Stimulated activated CD8-positive, alpha-beta memory T cell treated with anti-CD3 and anti-CD28 coated beads, Interleukin-12 subunit alpha, Interleukin-12 subunit beta, amount 100 ng/mL, for 4 hours (primary cell): Measurements from ENCODE around the gene WWC1.

ENCODE experiments used
- DNase-seq: peaks from one replicate; pipeline ENCODE4 v3.0.0-alpha.2; 2020; ENCODE audit warnings: low read depth

WWC1 gene

DNA sequence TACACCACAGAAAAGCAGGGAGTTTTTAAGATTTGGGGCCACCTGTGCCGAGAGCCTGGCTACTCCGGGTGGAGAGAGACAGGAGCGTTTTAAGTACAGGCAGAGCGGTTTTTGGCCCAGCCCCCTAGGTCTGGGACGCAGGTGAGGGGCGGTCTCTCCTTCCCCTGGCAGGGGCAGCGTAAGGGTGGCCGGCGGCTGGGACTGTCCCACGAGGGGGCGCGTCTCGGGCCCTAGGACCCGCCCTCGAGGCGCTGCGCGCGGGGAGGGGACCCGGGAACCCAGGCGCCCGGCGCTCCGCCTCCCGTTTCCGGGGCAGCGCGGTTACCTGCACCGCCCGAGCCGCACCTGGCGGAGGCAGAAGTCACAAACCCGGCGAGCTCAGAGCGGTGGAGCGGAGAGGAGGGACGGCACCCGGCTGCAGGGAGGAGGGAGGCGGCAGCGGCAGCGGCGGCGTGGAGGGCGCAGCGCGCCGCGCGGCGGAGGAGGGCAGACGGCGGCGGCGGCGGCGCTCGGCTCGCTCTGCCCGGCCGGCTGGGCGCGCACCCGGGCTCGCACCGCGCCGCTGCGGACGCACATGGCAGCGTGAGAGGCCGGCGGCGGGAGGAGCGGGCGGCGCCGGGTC lies at the start of gene WWC1:
WWC1 (plus strand) TSS at position 304 of the 622 bp plus-strand sequence. CDS start 508 bp downstream, outside the sequence.
- DNase-seq: peak; percentile 19

DNA sequence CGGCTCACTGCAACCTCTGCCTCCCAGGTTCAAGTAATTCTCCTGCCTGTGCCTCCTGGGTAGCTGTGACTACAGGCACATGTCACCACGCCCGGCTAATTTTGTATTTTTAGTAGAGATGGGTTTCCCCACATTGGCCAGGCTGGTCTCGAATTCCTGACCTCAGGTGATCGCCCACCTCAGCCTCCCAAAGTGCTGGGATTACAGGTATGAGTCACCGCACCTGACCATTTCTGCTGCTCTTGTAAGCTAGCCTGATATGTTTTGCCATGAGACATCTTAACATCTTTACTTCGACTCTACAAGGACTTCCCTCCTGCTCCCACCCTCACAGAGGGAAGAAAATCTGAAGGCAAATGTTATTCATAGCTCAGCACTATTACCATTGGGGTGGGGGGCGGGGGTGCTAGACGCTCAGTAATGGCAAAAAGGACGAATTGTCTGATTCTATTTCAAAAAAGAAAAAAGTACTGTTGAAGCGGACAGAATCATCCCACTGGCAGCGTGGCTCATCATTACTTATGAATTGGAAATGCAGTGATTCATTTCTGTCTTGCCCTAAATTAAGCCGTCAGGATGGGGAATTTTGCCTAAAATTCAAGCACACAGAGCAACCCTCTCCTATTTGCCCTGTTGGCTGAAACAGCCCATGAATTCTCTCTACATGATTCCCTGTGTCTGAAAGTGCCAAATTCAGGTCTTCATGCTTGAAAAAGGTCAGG lies 46.4 kb upstream of the WWC1 start:
- no peak for DNase-seq

DNA sequence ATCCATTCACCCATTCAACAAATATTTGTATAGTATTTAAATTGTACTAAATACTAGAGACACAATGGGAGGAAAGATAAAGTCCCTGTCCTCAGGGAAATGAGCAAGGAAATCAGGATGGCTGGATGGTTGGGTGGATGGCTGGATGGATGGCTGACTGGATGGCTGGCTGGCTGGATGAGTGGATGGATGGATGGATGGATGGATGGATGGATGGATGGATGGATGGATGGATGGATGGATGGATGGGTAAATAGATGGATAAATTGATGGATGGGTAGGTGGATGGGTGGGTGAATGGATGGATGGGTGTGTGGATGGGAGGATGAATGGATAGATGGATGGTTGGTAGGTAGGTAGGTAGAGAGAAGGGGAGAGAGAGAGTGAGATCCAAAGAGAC lies 41.5 kb upstream of the WWC1 start:
- no peak for DNase-seq

DNA sequence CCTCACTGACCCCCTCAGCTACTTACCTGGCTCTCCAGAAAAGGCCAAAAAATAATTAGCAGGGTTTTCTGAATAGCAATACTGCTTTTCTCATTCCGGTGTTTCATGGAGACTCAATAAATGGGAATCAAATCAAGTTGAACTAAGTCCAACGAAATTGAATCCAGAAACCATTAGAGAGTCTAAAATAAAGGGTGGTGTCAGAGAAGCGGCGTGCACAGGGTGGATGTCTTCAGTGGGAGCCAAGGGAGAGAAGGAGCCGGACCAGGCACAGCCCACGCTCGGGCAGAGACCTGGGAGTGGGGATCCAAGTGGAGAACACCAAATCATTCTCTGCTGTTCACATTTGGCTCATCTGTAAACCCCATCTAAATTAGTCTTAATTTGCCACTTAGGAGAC lies 40.2 kb upstream of the WWC1 start:
- no peak for DNase-seq

DNA sequence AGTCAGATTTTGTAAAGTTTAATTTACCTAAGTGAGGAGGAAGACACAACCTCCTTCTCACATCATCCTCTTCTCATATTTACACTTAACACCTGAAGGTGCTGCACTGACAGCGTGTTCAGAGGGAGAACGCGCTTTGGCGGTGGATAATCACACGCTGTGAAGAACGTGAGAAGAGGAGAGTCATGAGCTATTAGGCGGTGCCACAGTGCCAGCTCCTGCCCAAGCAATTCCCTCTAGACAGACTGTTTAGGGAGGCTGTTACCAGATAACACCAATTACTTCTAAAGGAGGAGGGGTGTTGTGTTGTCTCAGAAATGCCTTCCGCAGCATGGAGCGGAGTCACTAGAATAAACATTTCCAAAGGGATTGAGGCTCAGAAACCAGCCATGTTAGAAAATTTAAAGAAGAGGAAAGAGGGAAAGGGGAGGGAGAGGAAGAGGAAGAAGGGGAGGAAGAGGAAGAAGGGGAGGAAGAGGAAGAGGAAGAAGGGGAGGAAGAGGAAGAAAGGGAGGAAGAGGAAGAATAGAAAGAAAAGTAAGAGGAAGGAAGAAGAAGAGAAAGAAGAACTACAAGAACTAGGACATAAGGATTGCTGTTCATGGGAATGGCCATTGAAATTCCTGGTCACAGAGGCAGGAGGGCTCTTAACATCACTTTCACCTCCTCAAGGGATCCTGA lies 37.3 kb upstream of the WWC1 start:
- DNase-seq: no peak

DNA sequence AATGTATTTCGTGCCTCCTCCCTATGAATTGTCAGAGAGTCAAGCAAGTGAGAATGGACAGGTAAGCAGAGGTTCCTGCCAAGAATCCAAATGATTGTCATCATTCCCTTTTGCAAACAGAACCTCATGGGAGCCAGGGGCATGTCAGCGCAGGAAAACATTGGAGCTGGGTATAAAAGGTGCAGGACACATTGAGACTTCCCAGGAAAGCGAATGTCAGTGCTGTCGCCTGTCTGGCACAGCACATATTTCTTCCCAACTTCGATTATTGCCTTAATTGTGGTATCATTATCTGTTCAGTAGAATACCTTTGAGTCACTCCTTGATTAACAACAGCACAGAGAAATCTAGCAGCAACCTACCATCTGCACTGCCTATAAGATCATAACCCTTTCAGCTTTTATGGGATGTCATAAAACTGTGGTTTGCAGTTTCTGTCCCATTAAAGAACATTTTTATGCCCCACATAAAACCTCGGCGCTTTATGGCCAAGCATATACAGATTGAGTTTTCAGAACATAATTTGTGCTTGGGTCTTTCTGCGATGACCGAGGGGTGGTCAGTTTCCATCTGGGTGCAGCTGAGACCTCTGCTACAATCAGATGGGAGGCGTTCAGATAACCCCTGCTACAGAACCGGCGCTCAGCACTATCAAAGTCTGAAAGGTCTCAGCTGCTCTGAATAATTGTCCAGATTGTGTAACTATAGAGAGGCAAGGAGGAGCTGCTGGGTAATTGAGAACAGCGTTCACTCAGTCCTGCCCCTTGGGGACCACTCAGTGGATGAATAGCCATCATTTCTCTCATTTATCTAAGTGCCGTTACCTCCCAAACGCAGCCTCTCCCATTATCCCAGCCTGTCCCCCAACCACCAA lies 30.9 kb upstream of the WWC1 start:
- no peak for DNase-seq

DNA sequence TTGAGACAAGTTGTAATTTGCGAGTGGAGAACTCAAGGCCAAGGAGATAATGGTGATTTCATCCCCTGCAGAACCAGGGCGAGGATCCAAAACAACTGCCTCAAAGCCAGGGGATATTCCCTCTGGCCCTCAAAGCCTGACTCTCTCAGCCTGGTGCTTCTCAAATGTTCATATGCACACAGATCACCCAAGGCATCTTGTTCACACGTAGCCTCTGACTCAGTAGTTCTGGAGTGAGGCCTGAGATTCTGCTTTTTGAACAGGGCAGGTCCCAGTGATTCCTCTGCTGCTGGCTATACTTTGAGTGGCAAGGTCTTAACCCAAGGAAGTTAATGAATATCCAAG lies 30.2 kb upstream of the WWC1 start:
- no peak for DNase-seq

DNA sequence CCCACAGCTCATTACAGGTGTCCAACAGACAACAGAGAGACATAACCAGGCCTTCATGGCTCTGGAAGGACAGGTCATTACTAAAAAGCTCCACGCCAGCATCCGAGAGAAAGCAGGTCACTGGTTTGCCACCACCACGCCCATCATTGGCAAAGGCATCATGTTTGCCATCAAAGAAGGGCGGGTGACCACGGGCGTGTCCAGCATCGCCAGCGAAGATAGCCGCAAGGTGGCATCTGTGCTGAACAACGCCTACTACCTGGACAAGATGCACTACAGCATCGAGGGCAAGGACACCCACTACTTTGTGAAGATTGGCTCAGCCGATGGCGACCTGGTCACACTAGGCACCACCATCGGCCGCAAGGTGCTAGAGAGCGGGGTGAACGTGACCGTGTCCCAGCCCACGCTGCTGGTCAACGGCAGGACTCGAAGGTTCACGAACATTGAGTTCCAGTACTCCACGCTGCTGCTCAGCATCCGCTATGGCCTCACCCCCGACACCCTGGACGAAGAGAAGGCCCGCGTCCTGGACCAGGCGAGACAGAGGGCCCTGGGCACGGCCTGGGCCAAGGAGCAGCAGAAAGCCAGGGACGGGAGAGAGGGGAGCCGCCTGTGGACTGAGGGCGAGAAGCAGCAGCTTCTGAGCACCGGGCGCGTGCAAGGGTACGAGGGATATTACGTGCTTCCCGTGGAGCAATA lies 29.3 kb upstream of the WWC1 start:
- DNase-seq: no peak

DNA sequence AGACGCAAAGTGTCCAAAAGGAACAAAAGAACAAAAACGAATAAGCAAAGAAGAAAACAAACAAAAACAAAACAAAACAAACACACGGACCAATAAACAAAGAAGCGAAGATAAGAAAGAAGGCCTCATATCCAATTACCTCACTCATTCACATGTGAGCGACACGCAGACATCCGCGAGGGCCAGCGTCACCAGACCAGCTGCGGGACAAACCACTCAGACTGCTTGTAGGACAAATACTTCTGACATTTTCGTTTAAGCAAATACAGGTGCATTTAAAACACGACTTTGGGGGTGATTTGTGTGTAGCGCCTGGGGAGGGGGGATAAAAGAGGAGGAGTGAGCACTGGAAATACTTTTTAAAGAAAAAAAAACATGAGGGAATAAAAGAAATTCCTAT lies 28.3 kb upstream of the WWC1 start:
- DNase-seq: no peak

DNA sequence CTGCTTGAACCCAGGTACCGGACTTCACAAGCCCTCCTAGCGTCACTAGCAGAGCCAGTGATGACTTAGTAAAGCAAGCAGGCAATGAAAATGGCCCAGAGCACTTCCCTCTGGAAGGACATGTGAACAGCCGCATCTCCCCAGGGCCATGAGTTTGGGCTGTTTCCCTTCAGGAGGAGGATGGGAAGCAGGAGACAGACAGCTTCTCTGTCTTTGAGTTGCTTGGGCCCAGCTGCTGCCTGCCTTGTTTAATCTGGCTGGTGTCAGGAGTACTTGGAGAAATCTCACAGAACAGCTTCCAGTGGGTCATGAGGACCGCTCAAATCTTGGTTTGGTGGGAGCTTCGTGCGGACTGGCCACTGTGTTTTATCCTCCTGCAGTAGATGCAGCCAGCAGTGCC lies 25.4 kb upstream of the WWC1 start:
- DNase-seq: no peak

DNA sequence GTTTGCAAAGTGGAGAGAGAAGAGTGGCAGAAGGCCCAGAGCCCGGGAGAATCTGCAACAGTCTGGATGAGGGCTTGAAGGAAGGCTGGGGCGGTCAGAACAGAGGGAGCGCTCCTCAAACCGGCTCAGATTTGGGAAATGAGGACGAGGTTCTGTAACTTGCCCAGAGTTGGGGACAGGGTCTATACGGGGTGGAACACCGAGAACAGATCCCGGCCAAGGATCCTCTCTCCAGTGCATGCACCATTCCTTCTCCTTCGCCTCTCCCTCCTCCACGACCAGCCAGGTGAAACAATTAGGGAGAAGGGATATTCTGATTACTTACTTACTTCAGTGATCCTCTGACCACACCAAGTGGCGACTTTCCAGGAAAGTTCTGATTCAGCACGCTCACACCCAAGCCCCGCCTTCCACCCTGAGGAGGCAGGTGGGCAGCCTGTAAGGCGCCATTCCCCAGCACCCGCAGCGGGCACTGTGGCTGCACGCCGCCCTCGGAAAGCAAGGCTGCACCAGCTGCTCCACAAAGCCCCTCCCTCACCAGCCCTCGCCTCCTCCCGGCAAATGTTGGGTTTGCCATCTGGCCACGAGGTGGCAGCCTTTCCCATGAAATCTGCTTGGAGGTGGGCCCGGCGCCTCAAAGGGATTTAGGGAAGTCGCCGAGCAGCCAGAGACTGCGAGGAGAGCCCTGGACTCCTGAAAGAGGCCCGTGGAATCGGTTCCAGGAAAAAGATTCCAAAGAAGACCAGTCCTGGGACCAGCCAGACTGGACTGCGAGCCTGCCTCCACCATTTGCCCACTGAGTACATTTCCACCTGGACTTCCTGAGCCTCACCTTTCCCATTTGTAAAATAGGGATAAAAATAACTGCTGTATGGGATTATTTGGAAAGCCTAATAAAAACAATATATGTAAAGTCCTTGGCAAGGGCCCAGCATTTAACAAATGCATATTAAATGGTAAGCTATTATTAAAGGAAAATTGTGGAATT lies 22.2 kb upstream of the WWC1 start:
- DNase-seq: peak; percentile 39

DNA sequence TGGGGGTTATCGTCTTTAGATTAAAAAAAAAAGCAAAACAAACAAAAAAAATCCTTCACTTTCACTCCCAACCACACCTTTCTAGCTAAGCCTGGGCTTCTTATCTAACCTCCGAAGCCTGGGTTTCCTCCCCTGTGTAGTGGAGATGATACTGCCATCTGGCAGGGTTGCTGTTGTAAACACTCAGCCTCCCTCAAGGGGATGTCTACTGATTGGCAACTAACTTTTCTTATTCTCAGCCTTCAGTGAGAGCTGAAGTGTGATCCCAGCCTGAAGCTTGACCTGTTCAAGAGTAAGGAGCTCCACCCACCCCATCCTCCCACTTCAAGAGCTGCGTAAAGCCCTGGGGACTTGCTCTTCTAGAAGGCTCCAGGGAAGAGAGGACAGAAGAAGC lies 21.5 kb upstream of the WWC1 start:
- no peak for DNase-seq

DNA sequence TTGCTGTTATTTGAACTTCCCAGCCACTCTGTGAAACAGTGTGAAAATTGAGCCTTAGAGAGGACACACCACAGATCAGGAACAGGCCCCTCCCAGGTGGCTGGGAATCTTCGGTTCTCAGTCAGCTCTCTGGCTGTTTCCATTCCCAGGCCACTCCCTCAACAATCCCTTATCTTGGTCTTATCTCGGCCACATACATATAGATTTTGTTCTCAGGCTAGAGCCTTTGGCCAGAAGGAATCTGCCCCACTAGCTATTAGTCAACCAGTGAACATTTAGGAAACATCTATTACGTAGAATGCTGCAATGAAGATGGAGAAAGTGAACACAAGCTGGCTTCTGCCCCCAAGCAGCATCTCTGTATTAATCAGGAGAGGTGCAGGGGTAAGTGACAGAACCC lies 21.0 kb upstream of the WWC1 start:
- DNase-seq: no peak

DNA sequence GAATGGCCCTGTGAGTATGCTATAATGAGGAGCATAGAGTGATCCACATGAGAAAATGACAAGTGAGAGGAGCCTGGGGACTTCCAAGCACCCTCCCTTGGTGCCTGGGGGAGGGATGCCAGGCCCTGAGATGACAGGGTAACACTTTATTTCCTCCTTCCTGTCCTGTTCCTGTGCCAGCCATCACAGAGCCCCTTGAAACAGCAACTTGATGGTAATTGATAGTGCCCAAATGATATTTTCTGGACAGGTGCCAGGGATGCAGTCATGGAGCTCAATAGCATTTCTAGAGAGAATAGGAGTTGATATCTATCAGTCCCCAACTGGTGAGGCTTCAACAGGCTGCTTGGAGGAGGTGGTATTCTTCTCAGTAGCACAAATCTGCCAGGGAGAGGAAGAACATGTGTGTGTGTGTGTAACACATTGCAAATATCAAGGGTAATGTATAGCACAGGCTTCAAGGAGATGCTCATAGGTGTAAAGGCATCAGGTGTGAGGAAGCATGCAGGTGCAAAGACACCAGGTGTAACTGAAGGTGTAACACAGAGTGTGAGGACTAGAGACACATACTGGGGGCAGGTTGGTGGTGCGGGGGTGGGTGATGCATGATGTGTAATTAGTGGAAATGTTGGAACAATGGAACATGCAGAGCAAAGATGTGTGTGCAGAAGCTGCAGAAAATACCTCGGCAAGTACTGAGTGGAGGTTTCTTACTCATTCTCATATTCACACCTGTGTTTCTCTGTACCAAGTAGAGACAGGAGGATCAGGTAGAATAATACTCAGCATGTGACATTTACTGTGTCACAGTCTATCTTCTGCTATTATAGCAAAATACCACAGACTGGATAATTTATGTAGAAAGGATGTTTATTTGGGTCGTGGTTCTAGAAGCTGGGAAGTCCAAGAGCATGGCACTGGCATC lies 18.1 kb upstream of the WWC1 start:
- DNase-seq: no peak

DNA sequence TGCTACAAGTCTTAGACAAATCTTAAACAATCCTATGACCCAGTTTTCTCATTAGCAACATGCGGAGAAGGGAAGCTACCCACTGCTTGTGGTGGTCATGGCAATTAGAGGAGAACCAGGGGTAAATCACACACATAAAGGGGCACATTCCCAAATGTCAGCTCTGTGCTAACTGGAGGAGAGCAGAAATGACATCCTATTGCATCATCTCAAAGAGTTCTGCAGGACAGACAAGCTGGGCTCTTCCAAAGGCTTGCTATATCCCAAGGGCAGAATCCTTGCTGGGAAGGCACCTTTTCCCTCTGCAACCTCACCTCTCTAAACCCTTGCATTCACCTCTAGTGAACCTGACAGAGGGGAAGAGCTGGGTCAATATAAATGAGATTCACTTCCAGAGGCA lies 17.0 kb upstream of the WWC1 start:
- DNase-seq: no peak

DNA sequence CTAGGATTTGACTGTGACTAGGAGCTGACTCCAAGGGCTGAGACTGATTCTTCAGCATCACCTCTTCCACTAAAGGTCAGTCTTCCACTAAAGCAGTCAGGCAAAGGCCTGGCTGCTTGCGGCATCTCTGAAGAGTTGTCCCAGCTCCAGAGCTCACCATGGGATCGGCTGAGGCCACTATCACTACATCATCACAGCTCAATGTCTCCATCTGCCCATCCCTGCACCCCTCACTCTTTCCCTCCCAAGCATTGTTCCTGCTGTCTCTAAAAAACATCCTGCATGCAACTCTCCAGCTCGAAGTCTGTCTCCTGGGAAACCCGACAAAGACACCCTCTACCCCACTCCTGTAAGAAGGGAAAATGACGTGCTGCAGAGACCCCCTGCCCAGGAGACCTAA lies 15.5 kb upstream of the WWC1 start:
- no peak for DNase-seq

DNA sequence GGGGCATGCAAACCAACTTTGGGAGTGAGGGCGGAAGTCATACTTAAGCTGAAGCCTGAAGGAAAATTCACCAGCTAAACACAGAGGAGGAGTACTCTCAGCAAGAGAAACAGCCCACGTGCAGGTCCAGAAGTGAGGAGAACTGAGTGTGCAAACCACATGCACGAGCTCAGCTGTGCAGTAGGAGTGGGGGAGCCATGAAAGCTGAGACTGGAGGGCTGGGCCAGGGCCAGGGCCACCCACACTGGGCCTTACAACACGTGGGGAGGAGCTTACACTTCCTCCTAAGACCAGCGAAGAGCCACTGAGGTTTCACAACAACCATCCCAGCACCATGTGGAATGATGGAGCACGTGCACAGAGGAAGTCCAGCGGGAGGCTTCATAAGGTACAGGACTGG lies 9.3 kb upstream of the WWC1 start:
- no peak for DNase-seq

DNA sequence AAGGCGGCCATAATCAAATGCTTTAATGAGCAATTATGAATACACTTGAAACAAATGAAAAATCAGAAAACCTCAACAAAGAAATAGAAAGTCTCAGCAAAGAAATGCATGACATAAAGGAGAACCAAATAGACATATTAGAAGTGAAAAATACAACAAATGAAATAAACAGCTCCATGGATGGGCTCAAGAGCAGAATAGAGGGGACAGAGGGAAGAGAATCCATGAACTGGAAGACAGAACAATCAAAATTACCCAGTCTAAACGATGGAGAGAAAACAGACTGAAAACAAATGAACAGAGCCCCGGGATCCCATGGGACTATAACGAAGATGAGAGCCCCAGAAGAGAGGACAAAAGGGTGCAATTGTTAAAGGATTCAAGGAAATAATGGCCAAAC lies 6.6 kb upstream of the WWC1 start:
- no peak for DNase-seq

DNA sequence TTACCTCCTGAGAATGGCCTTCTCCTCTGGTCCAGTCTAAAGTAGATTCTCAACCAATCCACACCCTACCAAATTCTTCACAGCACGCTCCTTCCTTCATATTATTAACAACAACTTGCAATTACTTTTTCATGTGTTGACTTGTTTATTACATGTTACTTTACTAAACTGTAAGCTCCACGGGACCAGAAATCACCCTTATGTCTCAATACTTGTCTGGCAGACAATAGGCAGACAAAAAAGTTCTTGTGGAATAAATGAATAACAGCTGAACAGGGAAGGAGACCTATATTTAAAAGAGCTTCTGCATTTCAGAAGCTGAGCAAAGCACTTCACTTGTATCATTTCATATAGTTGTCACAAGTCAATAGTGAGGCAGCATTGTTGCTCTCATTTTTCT lies 5.7 kb upstream of the WWC1 start:
- no peak for DNase-seq

DNA sequence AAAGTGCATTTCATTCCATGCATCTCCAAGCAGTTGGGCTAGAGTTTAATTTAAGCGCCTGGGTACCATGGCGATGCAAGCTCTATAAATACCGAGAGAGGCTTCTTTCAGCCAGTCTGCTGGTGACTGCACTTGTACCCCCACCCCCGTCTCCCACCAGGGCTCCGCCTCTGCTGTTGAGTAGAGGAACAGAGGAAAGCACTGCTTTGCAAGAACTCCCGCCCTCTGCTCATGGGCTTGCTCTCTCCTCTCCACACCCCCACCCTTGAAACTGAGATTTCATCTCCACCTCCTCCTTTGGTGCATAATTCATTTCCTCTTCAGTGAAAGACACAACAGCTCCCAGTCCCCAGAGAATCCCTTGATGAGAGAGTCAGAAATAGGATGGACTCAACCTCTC lies 5.1 kb upstream of the WWC1 start:
- no peak for DNase-seq
